GM19455 (cell line): ENCODE measurements around the gene SORCS3.

Source experiments
- ATAC-seq: cut with Tn5 transposase; IDR thresholded peaks from one replicate; pipeline ENCODE4 v1.9.1; 2021; ENCODE audit not compliant: unreplicated experiment

The SORCS3 gene

GRCh38 chr10:105161149-105161548 lies 520.1 kb downstream of the SORCS3 start:
- no peak for ATAC-seq

GRCh38 chr10:105161767-105162166 lies 520.7 kb downstream of the SORCS3 start:
- no peak for ATAC-seq

GRCh38 chr10:105170521-105170920 lies 529.4 kb downstream of the SORCS3 start:
- no peak for ATAC-seq

GRCh38 chr10:105171945-105172344 lies 530.9 kb downstream of the SORCS3 start:
- ATAC-seq = no peak

- no peak for ATAC-seq
These were observed 540.5 kb downstream of the SORCS3 start for GRCh38 chr10:105181626-105182025.

- no peak for ATAC-seq
These were observed 542.4 kb downstream of the SORCS3 start for GRCh38 chr10:105183536-105183935.

- no peak for ATAC-seq
These were observed 544.1 kb downstream of the SORCS3 start for GRCh38 chr10:105185161-105185560.

- no peak for ATAC-seq
These were observed 546.2 kb downstream of the SORCS3 start for GRCh38 chr10:105187243-105187642.

- ATAC-seq = no peak
These were observed 547.8 kb downstream of the SORCS3 start for GRCh38 chr10:105188737-105189462.

GRCh38 chr10:105189463-105189800 lies 548.3 kb downstream of the SORCS3 start:
- no peak for ATAC-seq

GRCh38 chr10:105192146-105192545 lies 551.1 kb downstream of the SORCS3 start:
- no peak for ATAC-seq

GRCh38 chr10:105192861-105193260 lies 551.8 kb downstream of the SORCS3 start:
- no peak for ATAC-seq

- no peak for ATAC-seq
These were observed 554.7 kb downstream of the SORCS3 start for GRCh38 chr10:105195831-105196230.

- no peak for ATAC-seq
These were observed 556.7 kb downstream of the SORCS3 start for GRCh38 chr10:105197598-105198364.

GRCh38 chr10:105206616-105207015 lies 565.5 kb downstream of the SORCS3 start:
- ATAC-seq = no peak

GRCh38 chr10:105207476-105207995 lies 566.4 kb downstream of the SORCS3 start:
- no peak for ATAC-seq

- no peak for ATAC-seq
These were observed 569.5 kb downstream of the SORCS3 start for GRCh38 chr10:105210546-105210945.

- ATAC-seq = no peak
These were observed 596.6 kb downstream of the SORCS3 start for GRCh38 chr10:105237685-105238084.

GRCh38 chr10:105239311-105240219 lies 598.5 kb downstream of the SORCS3 start:
- no peak for ATAC-seq

GRCh38 chr10:105241254-105241653 lies 600.2 kb downstream of the SORCS3 start:
- ATAC-seq = no peak

- ATAC-seq = no peak
These were observed 602.3 kb downstream of the SORCS3 start for GRCh38 chr10:105243381-105243780.
